Endometrium (tissue), 2 donors: Measurements from ENCODE around the gene TFAP2E.
"Not testable (repeated sequence)": the region's sequence is repeated elsewhere in the genome, so short reads cannot be mapped to it uniquely, and the experiment has no call there.

Source experiments
- FAIRE-seq: peaks from 2 replicates; lab custom pipeline; 2012; peaks lifted over from hg19 to GRCh38; lab: Jason Lieb, UNC
- donor health status: control.
- donor health status: control.

TFAP2E gene

GRCh38 chr1:35574125-35574654, 1.1 kb downstream of the TFAP2E start:
- no peak for FAIRE-seq

DNA sequence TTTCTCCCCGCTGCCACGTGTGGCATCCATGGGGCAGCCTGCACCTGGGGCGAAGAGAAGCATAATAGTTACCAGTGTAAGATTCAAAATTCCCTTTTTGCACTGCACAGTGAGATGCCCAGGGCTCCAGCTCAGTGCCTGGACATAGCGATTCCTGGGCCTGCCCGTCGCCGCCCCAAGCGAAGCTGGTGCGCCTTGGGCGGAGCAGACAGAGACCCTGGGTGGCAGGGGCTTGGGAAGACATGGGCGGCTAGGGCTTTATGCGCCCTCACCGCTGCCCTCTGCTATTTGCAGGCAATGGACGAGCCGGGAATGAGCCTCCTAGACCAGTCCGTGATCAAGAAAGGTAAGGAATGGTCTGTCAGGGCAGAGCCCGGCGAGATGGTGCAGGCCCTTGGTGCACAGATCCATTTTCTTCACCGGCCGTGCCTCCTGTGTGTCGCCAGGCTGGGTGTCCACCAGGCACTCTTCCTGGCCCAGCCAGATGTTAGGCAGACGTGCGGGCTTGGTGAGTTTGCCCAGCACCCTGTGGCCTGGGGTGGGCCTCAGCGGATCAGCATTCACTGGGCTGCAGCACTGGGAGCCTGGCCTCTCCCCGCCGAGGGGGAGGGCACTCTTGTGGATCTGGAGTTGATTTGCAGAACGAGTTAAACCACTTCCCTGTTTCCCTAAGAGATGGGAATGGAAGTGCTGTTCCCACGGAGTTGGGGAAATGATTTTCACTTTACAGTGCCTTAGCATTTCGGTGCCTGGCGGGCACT, 1.7 kb downstream of the TFAP2E start:
- no peak for FAIRE-seq

GRCh38 chr1:35575416-35575958, 2.4 kb downstream of the TFAP2E start:
- no peak for FAIRE-seq

DNA sequence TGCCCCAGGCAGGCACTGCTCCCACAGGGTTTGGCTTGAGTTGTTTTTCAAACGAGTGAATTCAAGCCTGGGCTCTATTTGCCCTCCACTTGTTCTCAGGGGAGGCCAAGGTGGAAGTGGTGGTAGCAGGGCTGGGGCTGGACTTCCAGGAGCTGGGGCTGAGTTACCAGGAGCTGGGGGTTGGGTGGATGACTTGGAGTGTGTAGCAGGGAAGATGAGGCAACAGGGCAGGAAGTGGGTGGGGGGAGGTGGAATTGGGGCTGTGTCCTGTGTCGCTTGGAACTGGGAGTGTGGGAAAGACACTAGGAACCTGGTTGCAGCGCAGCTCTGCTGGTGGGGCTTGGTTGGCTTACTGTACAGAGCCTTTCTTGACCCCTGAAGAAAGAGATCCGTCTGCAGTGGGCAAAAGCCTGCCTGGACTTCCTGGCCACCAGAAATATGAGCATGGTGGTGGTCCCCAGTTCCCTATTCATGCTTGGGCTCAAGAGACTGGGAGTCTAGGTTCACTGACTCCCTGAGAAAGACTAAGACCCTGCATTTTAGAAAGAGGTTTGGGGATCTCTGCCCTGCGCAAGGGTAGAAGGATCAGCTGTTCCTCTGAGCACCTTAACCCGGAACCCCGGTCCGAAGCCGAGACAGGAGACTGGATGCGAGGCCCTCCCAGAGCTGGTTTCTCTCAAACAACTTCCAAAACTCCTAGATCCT, 3.1 kb downstream of the TFAP2E start:
- FAIRE-seq: no peak

GRCh38 chr1:35576766-35577070, 3.6 kb downstream of the TFAP2E start:
- FAIRE-seq: not testable (repeated sequence)

- no peak for FAIRE-seq
These were observed 4.2 kb downstream of the TFAP2E start for GRCh38 chr1:35577071-35577998.

DNA sequence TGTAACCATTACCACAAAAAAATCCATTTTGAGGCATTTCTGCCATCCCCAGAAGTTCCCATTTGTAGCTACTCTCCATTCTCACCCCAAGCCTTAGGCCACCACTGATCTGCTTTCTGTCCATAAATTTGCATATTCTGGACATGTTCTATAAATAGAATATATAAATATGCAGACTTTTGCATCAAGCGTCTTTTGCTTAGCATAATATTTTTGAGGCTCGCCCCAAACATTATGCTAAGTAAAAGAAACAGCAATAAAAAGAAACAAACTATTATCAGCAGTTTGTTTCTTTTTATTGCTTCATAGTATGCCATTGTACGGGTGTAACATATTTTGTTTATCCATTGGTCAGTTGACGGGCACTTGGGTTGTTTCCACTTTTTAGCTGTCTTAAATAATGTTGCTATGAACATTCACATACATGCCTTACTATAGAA, 7.9 kb downstream of the TFAP2E start:
- FAIRE-seq: no peak

- not testable (repeated sequence) for FAIRE-seq
These were observed 8.5 kb downstream of the TFAP2E start for GRCh38 chr1:35581621-35582020.

GRCh38 chr1:35585281-35585680, 12.2 kb downstream of the TFAP2E start:
- no peak for FAIRE-seq

DNA sequence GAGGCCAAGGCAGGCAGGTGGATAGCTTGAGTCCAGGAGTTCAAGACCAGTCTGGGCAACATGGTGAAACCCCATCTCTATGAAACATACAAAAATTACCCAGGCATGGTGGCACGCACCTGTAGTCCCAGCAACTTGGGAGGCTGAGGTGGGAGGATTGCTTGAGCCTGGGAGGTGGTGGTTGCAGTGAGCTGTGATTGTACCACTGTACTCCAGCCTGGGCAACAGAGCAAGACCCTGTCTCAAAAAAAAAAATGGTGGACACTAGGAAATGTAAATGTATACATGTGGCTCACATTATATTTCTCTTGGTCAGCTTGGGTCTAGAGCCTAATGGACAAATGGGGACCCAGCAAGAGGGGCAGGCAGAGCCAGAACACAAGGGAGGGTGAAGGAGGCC, 12.7 kb downstream of the TFAP2E start:
- FAIRE-seq: not testable (repeated sequence)

DNA sequence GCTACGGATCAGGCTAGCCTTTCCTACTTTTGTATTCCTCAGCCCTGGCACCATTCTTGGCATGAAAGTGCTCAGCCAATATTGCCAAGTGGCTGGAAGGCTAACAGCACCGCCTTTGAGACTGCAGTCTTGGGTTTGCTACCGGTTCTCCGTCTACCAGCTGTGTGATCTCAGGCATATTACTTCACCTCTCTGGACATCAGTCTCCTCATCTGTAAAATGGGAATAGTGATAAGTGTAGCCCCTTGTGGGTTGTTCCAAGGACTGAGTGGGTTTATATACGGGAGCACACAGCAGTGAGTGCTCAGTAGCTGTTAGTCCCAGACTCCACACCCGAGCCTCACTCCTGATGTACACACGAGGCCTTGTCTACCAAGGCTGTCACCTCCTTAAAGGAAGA, 13.7 kb downstream of the TFAP2E start:
- no peak for FAIRE-seq

GRCh38 chr1:35587736-35588135, 14.6 kb downstream of the TFAP2E start:
- no peak for FAIRE-seq

GRCh38 chr1:35588197-35588910, 15.2 kb downstream of the TFAP2E start:
- no peak for FAIRE-seq

GRCh38 chr1:35589516-35590427, 16.7 kb downstream of the TFAP2E start:
- FAIRE-seq: no peak

GRCh38 chr1:35590476-35591040, 17.4 kb downstream of the TFAP2E start:
- FAIRE-seq: no peak

DNA sequence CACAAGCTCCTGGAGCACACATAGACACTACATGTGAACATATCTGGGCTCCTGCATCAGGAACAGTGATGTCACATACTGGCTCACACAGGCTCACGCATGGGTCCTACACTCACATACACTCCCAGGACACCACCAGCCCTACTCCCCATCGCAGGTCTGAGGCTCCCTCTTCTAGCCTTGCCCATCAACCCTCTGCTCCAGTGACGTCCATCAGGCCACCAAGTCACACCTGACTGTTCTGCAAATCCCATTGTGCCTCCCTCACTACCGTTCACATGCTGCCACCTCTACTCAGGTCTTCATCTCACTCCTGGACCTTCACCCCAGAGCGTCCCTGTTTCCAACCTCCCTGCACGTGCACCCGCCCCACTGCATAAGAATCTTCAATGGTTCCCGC, 18.1 kb downstream of the TFAP2E start:
- FAIRE-seq: no peak

- FAIRE-seq: no peak
These were observed 20.1 kb downstream of the TFAP2E start for GRCh38 chr1:35592991-35593769.

DNA sequence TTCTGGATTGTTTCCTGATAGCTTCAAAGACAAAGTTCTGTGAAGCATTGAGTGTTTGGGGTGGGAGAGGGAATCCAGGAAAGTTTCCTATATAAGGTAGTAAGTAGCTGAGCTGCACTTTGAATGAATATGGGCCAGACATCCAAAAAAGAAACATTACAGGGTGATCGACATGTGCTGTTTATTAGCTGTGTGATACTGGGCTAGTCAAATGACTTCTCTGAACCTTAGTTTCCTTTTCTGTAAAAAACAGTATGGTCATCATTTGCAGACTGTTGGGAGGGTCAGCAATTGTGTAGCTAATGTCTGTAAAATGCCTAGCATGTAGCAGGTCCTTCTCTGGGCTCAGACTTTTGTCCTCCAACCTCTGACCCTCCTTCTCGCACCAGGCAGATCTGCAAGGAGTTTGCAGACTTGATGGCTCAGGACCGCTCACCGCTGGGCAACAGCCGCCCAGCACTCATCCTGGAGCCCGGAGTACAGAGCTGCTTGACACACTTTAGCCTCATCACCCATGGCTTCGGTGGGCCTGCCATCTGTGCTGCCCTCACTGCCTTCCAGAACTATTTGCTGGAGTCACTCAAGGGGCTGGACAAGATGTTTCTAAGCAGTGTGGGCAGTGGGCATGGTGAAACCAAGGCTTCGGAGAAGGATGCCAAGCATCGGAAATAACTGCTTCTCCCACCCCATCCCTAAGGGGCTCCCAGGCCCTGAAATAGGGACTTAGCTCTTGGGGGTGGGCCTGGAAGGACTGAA, 21.1 kb downstream of the TFAP2E start:
- no peak for FAIRE-seq

- FAIRE-seq: no peak
These were observed 22.6 kb downstream of the TFAP2E start for GRCh38 chr1:35595684-35596083.
